Measurements from ENCODE around the gene CHST4.
"Not testable (repeated sequence)": the region's sequence is repeated elsewhere in the genome, so short reads cannot be mapped to it uniquely, and the experiment has no call there.

Gene CHST4

DNA sequence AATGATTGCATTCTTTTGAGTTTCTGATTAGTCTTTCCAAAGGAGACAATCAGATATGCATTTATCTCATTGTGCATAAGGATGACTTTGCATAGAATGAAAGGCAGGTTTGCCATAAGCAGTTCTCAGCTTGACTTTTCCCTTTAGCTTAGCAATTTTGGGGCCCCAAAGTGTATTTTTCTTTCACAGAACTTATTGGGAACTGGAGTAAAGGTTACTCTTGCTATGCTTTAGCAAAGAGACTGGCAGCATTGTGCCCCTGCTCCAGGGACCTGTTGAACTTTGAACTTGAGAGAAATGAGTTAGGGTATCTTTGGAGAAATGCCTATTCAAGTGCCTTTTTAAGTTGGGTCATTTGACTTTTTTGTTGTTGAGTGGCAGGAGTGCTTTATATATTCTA lies 33.6 kb downstream of the CHST4 start:
- Histone ChIP-seq H3K9me3 (ENCODE audit: insufficient read depth, low read length, severe bottlenecking) (peaks cover 7% of the 10 kb centered on the region), H3K79me2 (ENCODE audit: insufficient read depth, low read length) (no peaks in the 10 kb centered on the region), H3K27ac (ENCODE audit: low read length) (no peak overlapping the region), H3K4me1 (ENCODE audit: insufficient read depth, low read length) (peaks cover 9% of the 10 kb centered on the region), H3K27me3 (ENCODE audit: insufficient read depth, low read length, poor library complexity) (no peaks in the 10 kb centered on the region), H3K4me2 (ENCODE audit: insufficient read depth, low read length) (no peak overlapping the region), H3K9ac (ENCODE audit: low read depth, low read length) (no peak overlapping the region), H3K36me3 (ENCODE audit: insufficient read depth, low read length) (no peaks in the 10 kb centered on the region), H3K4me3 (ENCODE audit: low read depth in 1 of 2, low read length in 2 of 2) (no peak overlapping the region), H4K20me1 (ENCODE audit: insufficient read depth, low read length) (no peaks in the 10 kb centered on the region), H2AFZ (ENCODE audit: low read depth, low read length) (no peak overlapping the region)
- TF ChIP-seq, protein P1, sequence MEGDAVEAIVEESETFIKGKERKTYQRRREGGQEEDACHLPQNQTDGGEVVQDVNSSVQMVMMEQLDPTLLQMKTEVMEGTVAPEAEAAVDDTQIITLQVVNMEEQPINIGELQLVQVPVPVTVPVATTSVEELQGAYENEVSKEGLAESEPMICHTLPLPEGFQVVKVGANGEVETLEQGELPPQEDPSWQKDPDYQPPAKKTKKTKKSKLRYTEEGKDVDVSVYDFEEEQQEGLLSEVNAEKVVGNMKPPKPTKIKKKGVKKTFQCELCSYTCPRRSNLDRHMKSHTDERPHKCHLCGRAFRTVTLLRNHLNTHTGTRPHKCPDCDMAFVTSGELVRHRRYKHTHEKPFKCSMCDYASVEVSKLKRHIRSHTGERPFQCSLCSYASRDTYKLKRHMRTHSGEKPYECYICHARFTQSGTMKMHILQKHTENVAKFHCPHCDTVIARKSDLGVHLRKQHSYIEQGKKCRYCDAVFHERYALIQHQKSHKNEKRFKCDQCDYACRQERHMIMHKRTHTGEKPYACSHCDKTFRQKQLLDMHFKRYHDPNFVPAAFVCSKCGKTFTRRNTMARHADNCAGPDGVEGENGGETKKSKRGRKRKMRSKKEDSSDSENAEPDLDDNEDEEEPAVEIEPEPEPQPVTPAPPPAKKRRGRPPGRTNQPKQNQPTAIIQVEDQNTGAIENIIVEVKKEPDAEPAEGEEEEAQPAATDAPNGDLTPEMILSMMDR (IDR thresholded peaks at IDR 0.05; ENCODE audit: borderline replicate concordance, extremely low read depth, low read length, poor library complexity, severe bottlenecking) = no peak
- no peak for TF ChIP-seq EZH2 (IDR thresholded peaks at IDR 0.05; ENCODE audit: borderline replicate concordance, low read depth, low read length, severe bottlenecking)
- ATAC-seq (ENCODE audit: insufficient read depth, low read depth) = no peak
- no peak for DNase-seq

DNA sequence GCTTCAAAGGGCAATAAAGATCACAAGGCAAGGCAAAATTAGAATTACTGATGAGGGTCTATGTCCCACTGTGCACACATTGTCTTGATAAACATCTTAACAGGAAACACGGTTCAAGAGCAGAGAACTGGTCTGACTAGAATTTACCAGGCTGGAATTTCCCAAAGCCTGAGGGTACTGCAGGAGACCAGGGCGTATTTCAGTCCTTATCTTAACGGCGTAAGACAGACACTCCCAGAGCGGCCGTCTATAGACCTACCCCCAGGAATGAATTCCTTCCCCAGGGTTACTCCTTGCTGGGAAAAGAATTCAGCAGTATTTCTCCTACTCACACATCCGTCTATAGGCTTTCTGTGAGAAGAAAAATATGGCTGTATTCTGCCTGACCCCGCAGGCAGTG lies 35.7 kb downstream of the CHST4 start:
- H3K4me1 ChIP-seq (ENCODE audit: insufficient read depth, low read length) = peaks cover 20% of the 10 kb centered on the region
- H3K4me2 ChIP-seq (ENCODE audit: insufficient read depth, low read length); DNase-seq; H3K27me3 ChIP-seq (ENCODE audit: insufficient read depth, low read length, poor library complexity); H3K9me3 ChIP-seq (ENCODE audit: insufficient read depth, low read length, severe bottlenecking); H2AFZ ChIP-seq (ENCODE audit: low read depth, low read length); H4K20me1 ChIP-seq (ENCODE audit: insufficient read depth, low read length); ATAC-seq (ENCODE audit: insufficient read depth, low read depth); H3K27ac ChIP-seq (ENCODE audit: low read length); H3K79me2 ChIP-seq (ENCODE audit: insufficient read depth, low read length); H3K36me3 ChIP-seq (ENCODE audit: insufficient read depth, low read length); H3K9ac ChIP-seq (ENCODE audit: low read depth, low read length); H3K4me3 ChIP-seq (ENCODE audit: low read depth in 1 of 2, low read length in 2 of 2): not testable (repeated sequence)

DNA sequence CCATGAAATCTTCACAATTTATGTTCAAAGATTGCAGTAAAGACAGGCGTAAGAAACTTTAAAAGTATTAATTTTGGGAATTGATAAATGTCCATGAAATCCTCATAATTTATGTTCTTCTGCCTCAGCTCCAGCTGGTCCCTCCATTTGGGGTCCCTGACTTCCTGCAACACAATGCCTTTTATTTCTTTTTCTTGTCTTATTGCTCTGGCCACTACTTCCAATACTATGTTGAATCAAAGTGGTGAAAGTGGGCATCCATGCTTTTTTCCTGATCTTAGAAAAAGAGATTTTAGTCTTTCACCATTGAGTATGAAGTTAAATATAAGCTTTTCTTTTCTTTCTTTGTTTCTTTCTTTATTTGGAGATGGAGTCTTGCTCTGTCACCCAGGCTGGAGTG lies 36.3 kb downstream of the CHST4 start:
- Histone ChIP-seq H3K9me3 (ENCODE audit: insufficient read depth, low read length, severe bottlenecking) (peaks cover 7% of the 10 kb centered on the region), H3K9ac (ENCODE audit: low read depth, low read length) (no peak overlapping the region), H3K27ac (ENCODE audit: low read length) (no peak overlapping the region), H3K79me2 (ENCODE audit: insufficient read depth, low read length) (no peaks in the 10 kb centered on the region), H3K27me3 (ENCODE audit: insufficient read depth, low read length, poor library complexity) (no peaks in the 10 kb centered on the region), H3K4me2 (ENCODE audit: insufficient read depth, low read length) (no peak overlapping the region), H3K4me3 (ENCODE audit: low read depth in 1 of 2, low read length in 2 of 2) (no peak overlapping the region), H3K4me1 (ENCODE audit: insufficient read depth, low read length) (peaks cover 20% of the 10 kb centered on the region), H2AFZ (ENCODE audit: low read depth, low read length) (no peak overlapping the region), H3K36me3 (ENCODE audit: insufficient read depth, low read length) (no peaks in the 10 kb centered on the region), H4K20me1 (ENCODE audit: insufficient read depth, low read length) (no peaks in the 10 kb centered on the region)
- ATAC-seq (ENCODE audit: insufficient read depth, low read depth) (no peak), DNase-seq (no peak)
- TF ChIP-seq EZH2 (IDR thresholded peaks at IDR 0.05; ENCODE audit: borderline replicate concordance, low read depth, low read length, severe bottlenecking) = no peak
- TF ChIP-seq, protein P1 (IDR thresholded peaks at IDR 0.05; ENCODE audit: borderline replicate concordance, extremely low read depth, low read length, poor library complexity, severe bottlenecking) = no peak

DNA sequence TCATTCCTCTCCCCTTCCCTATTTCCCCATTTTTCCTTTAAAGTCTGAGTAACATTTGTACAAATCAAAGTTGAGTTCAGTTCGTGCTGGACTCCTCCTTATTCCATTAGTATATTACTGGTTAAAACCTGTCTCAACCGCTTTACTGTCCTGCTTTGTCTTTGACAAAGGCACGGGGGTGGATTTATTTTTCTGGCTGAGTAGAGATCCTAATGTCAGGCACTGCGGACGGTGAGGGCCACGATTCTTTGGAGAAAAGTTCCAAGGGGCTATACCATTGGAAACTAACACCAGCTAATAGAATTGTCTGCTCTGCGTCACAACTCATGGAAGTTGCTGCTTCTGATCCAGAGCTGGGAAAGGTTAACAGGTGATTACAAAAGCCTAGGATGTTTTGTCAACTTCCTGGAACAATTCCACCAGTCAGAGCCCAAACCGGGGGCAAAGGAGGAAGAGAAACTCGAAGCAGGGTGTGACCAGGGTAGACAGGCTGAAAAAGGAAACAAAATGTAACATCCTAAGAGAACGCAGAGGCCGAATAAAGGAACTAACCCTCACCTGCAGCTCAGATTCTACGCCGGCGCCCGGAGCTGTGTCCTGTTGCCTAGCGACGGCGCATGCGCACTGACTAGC lies 38.2 kb downstream of the CHST4 start:
- ATAC-seq (ENCODE audit: insufficient read depth, low read depth) (no peak), DNase-seq (peak; percentile 5)
- H2AFZ ChIP-seq (ENCODE audit: low read depth, low read length) = peak overlapping the region; percentile 98
- H3K36me3 ChIP-seq (ENCODE audit: insufficient read depth, low read length) = no peaks in the 10 kb centered on the region
- H3K79me2 ChIP-seq (ENCODE audit: insufficient read depth, low read length) = no peaks in the 10 kb centered on the region
- TF ChIP-seq EZH2 (IDR thresholded peaks at IDR 0.05; ENCODE audit: borderline replicate concordance, low read depth, low read length, severe bottlenecking) = no peak
- TF ChIP-seq, protein P1 (IDR thresholded peaks at IDR 0.05; ENCODE audit: borderline replicate concordance, extremely low read depth, low read length, poor library complexity, severe bottlenecking) = no peak
- no peaks in the 10 kb centered on the region for H3K27me3 ChIP-seq (ENCODE audit: insufficient read depth, low read length, poor library complexity)
- H3K4me1 ChIP-seq (ENCODE audit: insufficient read depth, low read length) = peaks cover 20% of the 10 kb centered on the region
- H3K9me3 ChIP-seq (ENCODE audit: insufficient read depth, low read length, severe bottlenecking) = peaks cover 7% of the 10 kb centered on the region
- H3K9ac ChIP-seq (ENCODE audit: low read depth, low read length) = peak overlapping the region; percentile 53
- H3K27ac ChIP-seq (ENCODE audit: low read length) = peak overlapping the region; percentile 38; the same call in 1 of the 2 replicates
- H3K4me2 ChIP-seq (ENCODE audit: insufficient read depth, low read length) = peak overlapping the region; percentile 88
- no peaks in the 10 kb centered on the region for H4K20me1 ChIP-seq (ENCODE audit: insufficient read depth, low read length)
- peak overlapping the region; percentile 49 to 76 for H3K4me3 ChIP-seq (ENCODE audit: low read depth in 1 of 2, low read length in 2 of 2)
